ENCODE measurements around the gene SCP2.
A peak's percentile ranks its signal among the peaks of the same experiment; 100 is the strongest.

Gene SCP2

DNA sequence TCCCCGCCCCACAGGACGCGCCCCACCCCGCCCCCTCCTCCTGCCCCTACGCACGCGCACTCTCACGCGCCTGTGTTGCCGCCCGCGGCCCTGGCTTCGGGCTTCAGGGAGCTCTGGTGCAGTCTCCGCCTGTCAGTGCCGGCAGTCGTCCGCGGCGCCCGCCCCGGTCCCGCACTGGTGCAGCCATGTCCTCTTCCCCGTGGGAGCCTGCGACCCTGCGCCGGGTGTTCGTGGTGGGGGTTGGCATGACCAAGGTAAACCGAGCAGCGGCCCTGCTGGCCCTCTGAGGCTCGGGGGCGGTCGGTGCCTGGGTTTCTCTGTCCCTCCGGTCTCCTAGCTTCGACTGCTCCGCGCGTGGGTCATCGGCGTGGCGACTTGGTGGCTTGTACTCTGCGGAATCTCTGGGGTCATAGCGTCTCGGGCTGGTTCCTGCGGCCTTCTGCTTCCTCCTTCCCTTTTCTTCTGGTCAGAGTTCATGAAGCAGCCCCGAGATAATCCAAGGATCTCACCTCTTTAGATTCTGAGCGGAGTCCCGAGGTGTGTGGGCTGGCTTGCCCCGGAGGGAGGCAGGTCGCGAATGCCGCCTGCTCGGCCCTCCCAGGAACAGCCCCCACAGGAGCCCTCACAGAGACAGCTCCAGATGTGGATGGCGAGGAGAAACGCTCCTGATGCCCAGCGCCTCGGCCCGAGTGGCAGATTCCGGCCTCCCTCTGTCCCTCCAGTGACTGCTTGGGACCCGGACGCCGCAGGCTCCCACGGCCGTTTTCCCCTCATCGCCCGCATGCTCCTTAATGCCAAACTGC is at the start of gene SCP2:
TSS of gene SCP2 (plus strand) at position 65 of the 803 bp plus-strand sequence. CDS start at position 186, 121 bp downstream.
- peak; percentile 92 for DNase-seq (ENCODE audit: low spot score)
- TF ChIP-seq, protein P1, sequence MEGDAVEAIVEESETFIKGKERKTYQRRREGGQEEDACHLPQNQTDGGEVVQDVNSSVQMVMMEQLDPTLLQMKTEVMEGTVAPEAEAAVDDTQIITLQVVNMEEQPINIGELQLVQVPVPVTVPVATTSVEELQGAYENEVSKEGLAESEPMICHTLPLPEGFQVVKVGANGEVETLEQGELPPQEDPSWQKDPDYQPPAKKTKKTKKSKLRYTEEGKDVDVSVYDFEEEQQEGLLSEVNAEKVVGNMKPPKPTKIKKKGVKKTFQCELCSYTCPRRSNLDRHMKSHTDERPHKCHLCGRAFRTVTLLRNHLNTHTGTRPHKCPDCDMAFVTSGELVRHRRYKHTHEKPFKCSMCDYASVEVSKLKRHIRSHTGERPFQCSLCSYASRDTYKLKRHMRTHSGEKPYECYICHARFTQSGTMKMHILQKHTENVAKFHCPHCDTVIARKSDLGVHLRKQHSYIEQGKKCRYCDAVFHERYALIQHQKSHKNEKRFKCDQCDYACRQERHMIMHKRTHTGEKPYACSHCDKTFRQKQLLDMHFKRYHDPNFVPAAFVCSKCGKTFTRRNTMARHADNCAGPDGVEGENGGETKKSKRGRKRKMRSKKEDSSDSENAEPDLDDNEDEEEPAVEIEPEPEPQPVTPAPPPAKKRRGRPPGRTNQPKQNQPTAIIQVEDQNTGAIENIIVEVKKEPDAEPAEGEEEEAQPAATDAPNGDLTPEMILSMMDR (IDR thresholded peaks at IDR 0.05; ENCODE audit: borderline replicate concordance, control extremely low read depth, extremely low read depth, insufficient read depth, missing control alignments): no peak
- in situ Hi-C loops (cut with MboI; ENCODE audit: low sequenced_read_pairs, unreplicated experiment): no loop called here

DNA sequence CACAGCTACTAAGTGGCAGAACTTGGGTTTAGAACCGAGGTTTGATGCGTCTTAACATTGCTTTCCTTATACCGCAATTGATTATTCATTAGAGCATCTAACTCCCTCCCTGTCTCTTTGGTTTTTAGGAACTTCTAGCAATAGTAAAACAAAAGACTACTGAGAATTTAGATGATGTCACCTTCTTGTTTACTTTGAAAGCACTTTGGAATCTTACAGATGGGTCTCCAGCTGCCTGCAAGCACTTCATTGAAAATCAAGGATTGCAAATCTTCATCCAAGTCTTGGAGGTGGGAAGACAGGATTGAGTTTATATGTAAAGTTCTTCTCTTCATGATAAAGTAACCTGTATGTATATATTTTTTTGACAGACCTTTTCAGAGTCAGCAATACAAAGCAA is 49.5 kb upstream of the SCP2 start:
- in situ Hi-C loops (cut with MboI; ENCODE audit: low sequenced_read_pairs, unreplicated experiment): no loop called here
- DNase-seq (ENCODE audit: low spot score): no peak
- TF ChIP-seq, protein P1 (IDR thresholded peaks at IDR 0.05; ENCODE audit: borderline replicate concordance, control extremely low read depth, extremely low read depth, insufficient read depth, missing control alignments): no peak

- TF ChIP-seq, protein P1 (IDR thresholded peaks at IDR 0.05; ENCODE audit: borderline replicate concordance, control extremely low read depth, extremely low read depth, insufficient read depth, missing control alignments): no peak
- no peak for DNase-seq (ENCODE audit: low spot score)
- in situ Hi-C loops (cut with MboI; ENCODE audit: low sequenced_read_pairs, unreplicated experiment): no loop called here
Measured at GRCh38 chr1:52880206-52880605, 46.9 kb upstream of the SCP2 start.

GRCh38 chr1:52887483-52887882 is 39.6 kb upstream of the SCP2 start:
- no peak for DNase-seq (ENCODE audit: low spot score)
- TF ChIP-seq, protein P1 (IDR thresholded peaks at IDR 0.05; ENCODE audit: borderline replicate concordance, control extremely low read depth, extremely low read depth, insufficient read depth, missing control alignments): no peak
- in situ Hi-C loops (cut with MboI; ENCODE audit: low sequenced_read_pairs, unreplicated experiment): no loop called here

GRCh38 chr1:52892424-52893215 is 34.5 kb upstream of the SCP2 start:
- in situ Hi-C loops (cut with MboI; ENCODE audit: low sequenced_read_pairs, unreplicated experiment): no loop called here
- TF ChIP-seq, protein P1 (IDR thresholded peaks at IDR 0.05; ENCODE audit: borderline replicate concordance, control extremely low read depth, extremely low read depth, insufficient read depth, missing control alignments): no peak
- DNase-seq (ENCODE audit: low spot score): no peak

GRCh38 chr1:52899445-52899894 is 27.6 kb upstream of the SCP2 start:
- no peak for DNase-seq (ENCODE audit: low spot score)
- TF ChIP-seq, protein P1 (IDR thresholded peaks at IDR 0.05; ENCODE audit: borderline replicate concordance, control extremely low read depth, extremely low read depth, insufficient read depth, missing control alignments): no peak
- in situ Hi-C loops (cut with MboI; ENCODE audit: low sequenced_read_pairs, unreplicated experiment): no loop called here
